Measurements from ENCODE around the gene KLHL7.
"Not testable (repeated sequence)": the region's sequence is repeated elsewhere in the genome, so short reads cannot be mapped to it uniquely, and the experiment has no call there.

The KLHL7 gene

DNA sequence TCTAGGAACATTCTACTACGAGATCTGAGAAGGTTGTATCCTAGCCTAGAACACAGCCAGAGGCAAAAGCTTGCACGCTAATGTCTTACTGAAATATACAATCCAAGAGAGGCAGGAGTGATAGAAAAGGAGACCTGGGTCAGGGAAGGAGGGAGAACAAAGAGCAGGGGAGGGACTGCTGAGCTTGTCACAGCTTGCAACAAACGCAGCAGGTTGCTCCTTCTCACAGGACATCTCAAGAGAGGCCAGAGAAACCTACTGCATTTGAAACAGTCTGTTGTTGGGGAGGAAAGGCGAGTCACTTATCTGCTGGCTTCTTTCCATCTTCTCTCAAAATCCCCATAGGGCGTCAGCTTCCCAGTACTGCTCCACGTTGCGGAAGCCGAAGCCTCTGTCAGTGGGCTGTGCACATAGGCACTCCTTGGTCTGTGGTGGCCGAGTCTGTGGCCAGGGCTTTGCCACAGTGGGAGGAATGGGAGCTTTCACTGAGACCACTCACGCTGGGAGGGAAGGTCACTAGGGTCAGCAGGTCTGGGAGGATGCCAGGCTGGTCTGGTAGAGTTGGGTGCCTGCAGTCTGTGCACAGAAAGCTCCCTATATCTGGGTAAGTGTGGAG is 115.2 kb downstream of the KLHL7 start:
- DNase-seq, result no peak

DNA sequence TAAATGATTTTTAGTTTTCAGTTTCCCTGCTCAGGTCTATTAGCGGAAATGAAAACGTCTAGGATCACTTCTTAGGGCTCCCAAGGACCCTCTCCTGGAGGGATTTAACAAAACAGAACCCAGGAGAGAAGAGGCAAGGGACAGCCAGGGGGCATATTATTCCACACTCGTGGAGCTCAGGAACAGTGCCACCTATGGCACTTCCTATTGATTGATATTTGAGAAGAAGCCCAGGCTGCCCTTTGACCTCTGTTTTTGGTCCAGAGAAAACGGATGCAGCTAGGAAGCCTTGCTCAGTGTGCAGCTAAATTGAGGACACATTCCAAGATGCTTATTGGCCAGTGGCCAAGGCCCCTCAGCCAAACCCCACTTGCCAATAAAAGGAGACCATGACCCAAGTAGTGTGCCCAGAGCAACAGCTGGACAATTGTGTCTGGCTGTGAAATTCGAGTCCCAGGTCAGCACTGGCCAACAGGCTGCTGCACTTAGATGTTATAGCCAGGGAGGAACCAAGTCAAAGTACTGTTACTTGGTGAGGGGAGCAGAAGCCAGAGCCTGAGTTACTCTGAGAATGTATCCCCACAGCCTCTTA is 117.0 kb downstream of the KLHL7 start:
- DNase-seq, result no peak

GRCh38 chr7:23224364-23224763 is 118.8 kb downstream of the KLHL7 start:
- not testable (repeated sequence) for DNase-seq

DNA sequence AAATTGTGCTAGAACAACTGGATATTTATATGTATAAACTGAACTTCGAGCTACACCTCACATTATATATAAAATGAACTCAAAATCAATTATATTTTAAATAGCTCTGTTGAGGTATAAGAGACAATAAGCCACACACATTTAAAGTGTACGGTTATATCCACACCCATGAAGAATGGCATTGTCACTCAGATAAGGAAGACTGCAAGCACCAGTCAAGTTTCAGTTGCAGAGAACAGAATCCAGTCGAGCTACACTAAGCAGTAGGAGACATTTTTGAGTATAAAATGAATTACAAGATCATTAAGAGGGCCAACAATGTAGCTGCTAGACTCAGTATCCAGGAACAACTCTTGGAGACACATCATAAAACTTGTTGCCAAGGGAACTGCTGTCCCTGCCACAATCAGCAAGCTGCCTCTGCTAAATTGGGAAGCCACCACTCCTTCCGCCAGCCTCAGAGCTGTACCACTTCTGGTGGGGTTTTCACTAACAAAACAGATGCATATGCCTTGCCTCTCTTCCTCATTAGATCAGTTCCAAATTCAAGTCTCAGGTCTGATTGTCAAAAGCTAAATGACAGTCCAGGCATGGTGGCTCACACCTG is 121.4 kb downstream of the KLHL7 start:
- DNase-seq, result no peak

Measured in NCI-H1417 treated with DMSO at 0.1 percent for 48 hours (cell line).